SK-N-SH treated with all-trans-retinoic acid at 6 μM for 48 hours (cell line): Measurements from ENCODE around the gene RASAL2.

Experiments used
- BACH2 ChIP-seq: fragments of 250-450 bp; sonication (Bioruptor Pico); IDR thresholded peaks from 2 replicates; pipeline ENCODE4 v1.9.0; 2021; ENCODE audit warnings: mild to moderate bottlenecking, borderline replicate concordance
- GLIS3 ChIP-seq: fragments of 250-450 bp; sonication (Bioruptor Pico); IDR thresholded peaks from 2 replicates; pipeline ENCODE4 v1.5.0; 2020; ENCODE audit warnings: mild to moderate bottlenecking, moderate library complexity
- PPARA ChIP-seq: fragments of 250-450 bp; sonication (Bioruptor Pico); IDR thresholded peaks from 2 replicates; pipeline ENCODE4 v1.5.0; 2020; ENCODE audit warnings: mild to moderate bottlenecking, borderline replicate concordance
- TOX ChIP-seq: fragments of 250-450 bp; sonication (Bioruptor Pico); IDR thresholded peaks from 2 replicates; pipeline ENCODE4 v1.8.0; 2021; ENCODE audit warnings: mild to moderate bottlenecking, moderate library complexity, borderline replicate concordance
- ZFP30 ChIP-seq: fragments of 450-650 bp; formaldehyde crosslinking; IDR thresholded peaks from 2 replicates; pipeline ENCODE4 v1.5.0; 2022; ENCODE audit warnings: mild to moderate bottlenecking, moderate library complexity
- ZNF565 ChIP-seq: fragments of 450-650 bp; formaldehyde crosslinking; conservative IDR thresholded peaks from 2 replicates; pipeline ENCODE4 v1.5.0; 2020; ENCODE audit warnings: low read depth, mild to moderate bottlenecking, moderate library complexity
- TF ChIP-seq, protein P1 (sequence below): fragments of 250-450 bp; sonication (Bioruptor Pico); IDR thresholded peaks from 2 replicates; pipeline ENCODE4 v1.8.0; 2020; ENCODE audit warnings: mild to moderate bottlenecking, moderate library complexity, borderline replicate concordance
- TF ChIP-seq, protein P2 (sequence below): fragments of 250-450 bp; sonication (Bioruptor Pico); IDR thresholded peaks from 2 replicates; pipeline ENCODE4 v1.5.1; 2021; ENCODE audit warnings: mild to moderate bottlenecking, moderate library complexity

DNA sequence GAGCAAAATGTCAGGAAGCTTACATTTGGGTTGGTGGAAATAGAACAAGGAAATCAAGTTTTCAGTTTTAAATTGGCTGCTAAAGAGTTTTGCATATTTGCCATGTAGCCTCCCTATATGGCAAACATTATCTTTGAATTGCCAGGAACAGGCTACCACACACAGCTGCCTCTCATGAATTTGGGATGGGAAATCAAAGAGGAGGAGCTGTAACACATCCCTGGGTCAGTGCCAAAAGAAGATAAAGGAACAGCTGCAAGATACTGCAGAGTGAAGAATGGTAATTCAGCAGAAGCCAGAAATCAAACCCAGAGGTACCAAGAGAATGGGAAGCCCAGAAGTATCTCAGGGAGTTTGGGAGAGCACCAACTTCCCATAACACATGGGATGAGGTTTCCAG, 18.6 kb upstream of the RASAL2 start:
- TF ChIP-seq BACH2, result no peak
- no peak for TF ChIP-seq ZNF565 (CRISPR knock-in tag)
- TF ChIP-seq, protein P1, sequence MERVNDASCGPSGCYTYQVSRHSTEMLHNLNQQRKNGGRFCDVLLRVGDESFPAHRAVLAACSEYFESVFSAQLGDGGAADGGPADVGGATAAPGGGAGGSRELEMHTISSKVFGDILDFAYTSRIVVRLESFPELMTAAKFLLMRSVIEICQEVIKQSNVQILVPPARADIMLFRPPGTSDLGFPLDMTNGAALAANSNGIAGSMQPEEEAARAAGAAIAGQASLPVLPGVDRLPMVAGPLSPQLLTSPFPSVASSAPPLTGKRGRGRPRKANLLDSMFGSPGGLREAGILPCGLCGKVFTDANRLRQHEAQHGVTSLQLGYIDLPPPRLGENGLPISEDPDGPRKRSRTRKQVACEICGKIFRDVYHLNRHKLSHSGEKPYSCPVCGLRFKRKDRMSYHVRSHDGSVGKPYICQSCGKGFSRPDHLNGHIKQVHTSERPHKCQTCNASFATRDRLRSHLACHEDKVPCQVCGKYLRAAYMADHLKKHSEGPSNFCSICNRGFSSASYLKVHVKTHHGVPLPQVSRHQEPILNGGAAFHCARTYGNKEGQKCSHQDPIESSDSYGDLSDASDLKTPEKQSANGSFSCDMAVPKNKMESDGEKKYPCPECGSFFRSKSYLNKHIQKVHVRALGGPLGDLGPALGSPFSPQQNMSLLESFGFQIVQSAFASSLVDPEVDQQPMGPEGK (CRISPR knock-in tag), result no peak
- TF ChIP-seq, protein P2, sequence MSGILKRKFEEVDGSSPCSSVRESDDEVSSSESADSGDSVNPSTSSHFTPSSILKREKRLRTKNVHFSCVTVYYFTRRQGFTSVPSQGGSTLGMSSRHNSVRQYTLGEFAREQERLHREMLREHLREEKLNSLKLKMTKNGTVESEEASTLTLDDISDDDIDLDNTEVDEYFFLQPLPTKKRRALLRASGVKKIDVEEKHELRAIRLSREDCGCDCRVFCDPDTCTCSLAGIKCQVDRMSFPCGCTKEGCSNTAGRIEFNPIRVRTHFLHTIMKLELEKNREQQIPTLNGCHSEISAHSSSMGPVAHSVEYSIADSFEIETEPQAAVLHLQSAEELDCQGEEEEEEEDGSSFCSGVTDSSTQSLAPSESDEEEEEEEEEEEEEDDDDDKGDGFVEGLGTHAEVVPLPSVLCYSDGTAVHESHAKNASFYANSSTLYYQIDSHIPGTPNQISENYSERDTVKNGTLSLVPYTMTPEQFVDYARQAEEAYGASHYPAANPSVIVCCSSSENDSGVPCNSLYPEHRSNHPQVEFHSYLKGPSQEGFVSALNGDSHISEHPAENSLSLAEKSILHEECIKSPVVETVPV (CRISPR knock-in tag), result no peak
- no peak for TF ChIP-seq ZFP30 (CRISPR knock-in tag)
- no peak for TF ChIP-seq PPARA (CRISPR knock-in tag)
- no peak for TF ChIP-seq TOX
- no peak for TF ChIP-seq GLIS3 (CRISPR knock-in tag)
